Measurements from ENCODE around the gene RBPJ. TPM values are rescaled to one million over a fixed set of nuclear protein-coding genes. Genes with fewer than 3 reads are reported as not detected.

The RBPJ gene
- total RNA-seq, 2 experiments from 2014 or later: 171 to 180 TPM

DNA sequence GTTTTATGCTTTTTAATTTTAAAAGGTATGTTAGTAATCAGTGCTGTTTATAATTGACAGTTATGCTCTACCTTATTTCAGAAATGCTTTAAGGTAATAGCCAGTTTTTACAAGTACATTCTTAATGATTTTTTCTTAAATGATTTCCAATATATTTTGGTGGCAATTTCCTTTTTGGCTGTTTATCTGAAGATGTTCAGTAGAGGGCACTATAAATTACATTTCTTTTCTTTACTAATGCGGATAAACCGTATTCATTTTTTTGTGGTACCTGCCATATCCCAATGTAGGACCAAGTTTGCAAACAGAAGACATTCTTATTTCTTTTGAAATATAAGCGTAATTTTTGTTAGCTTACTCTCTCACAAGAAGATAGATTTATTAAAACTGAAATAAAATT is 104.0 kb downstream of the RBPJ start:
- intact Hi-C loops (cut with DNase I, micrococcal nuclease): no loop called here
- CTCF ChIA-PET: interaction anchor here (0.8 to 1.6 kb wide), 3 partner anchors 8 to 475 kb away, joined by 3 to 4 read pairs (median 3); no protein-coding TSS in a partner anchor
- DNase-seq (no peak), ATAC-seq (no peak)
- no peaks in the 10 kb centered on the region for H3K27me3 Mint-ChIP-seq
- POLR2A ChIA-PET: no interaction called here
- no peak overlapping the region for H3K4me3 Mint-ChIP-seq
- H3K9me3 Mint-ChIP-seq (ENCODE audit: low read depth): no peaks in the 10 kb centered on the region
- no peak overlapping the region for H3K27ac Mint-ChIP-seq
- peaks cover 55% of the 10 kb centered on the region for H3K36me3 Mint-ChIP-seq (ENCODE audit: low read depth)
- peaks cover 15% of the 10 kb centered on the region for H3K4me1 Mint-ChIP-seq

DNA sequence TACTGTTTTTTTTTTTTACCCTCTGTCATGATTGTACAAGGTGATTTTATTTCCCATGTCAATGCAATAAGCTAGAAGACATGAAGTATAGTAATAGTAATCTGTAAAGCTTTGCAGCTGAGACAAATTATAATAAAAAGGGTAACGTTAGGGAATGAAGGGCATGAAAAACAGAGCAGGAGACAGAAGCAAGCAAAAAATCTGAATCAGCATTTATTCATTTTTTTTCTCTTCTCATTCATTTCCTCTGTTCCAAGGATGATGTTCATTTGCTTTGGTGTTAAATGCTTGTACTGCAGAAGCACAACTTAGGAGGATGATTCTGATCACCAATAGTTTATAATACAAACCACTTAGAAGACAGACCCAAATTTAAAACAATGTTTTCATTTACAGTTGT is 105.1 kb downstream of the RBPJ start:
- ChIA-PET POLR2A (no interaction called here), CTCF (no interaction called here)
- Mint-ChIP-seq H3K4me3 (no peak overlapping the region), H3K4me1 (peaks cover 15% of the 10 kb centered on the region), H3K27ac (no peak overlapping the region), H3K9me3 (ENCODE audit: low read depth) (no peaks in the 10 kb centered on the region), H3K36me3 (ENCODE audit: low read depth) (peaks cover 57% of the 10 kb centered on the region), H3K27me3 (no peaks in the 10 kb centered on the region)
- no peak for DNase-seq
- ATAC-seq: no peak
- intact Hi-C loops (cut with DNase I, micrococcal nuclease): no loop called here

DNA sequence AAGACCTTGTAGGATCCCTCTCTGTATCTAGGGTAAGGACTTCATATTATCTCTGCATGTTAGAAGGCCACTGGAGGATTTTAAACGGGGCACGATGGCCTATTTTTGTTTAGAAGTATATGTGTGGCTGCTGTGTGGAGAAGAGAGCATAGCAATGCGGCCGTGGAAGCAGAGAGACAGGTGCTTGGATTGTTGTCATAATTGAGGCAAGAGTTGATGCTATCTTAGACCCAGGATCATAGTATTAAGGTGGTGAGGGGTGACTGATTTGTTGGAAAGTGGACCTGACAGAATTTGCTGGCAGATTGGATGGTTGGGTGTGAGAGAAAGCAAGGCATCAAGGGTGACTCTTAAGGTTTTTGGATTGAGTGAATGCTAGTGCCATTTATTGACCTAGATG is 106.1 kb downstream of the RBPJ start:
- intact Hi-C loops (cut with DNase I, micrococcal nuclease): no loop called here
- H3K36me3 Mint-ChIP-seq (ENCODE audit: low read depth): peaks cover 54% of the 10 kb centered on the region
- CTCF ChIA-PET: no interaction called here
- no peak for ATAC-seq
- no peak overlapping the region for H3K4me3 Mint-ChIP-seq
- DNase-seq: no peak
- H3K9me3 Mint-ChIP-seq (ENCODE audit: low read depth): no peaks in the 10 kb centered on the region
- peaks cover 15% of the 10 kb centered on the region for H3K4me1 Mint-ChIP-seq
- POLR2A ChIA-PET: no interaction called here
- H3K27me3 Mint-ChIP-seq: no peaks in the 10 kb centered on the region
- no peak overlapping the region for H3K27ac Mint-ChIP-seq

DNA sequence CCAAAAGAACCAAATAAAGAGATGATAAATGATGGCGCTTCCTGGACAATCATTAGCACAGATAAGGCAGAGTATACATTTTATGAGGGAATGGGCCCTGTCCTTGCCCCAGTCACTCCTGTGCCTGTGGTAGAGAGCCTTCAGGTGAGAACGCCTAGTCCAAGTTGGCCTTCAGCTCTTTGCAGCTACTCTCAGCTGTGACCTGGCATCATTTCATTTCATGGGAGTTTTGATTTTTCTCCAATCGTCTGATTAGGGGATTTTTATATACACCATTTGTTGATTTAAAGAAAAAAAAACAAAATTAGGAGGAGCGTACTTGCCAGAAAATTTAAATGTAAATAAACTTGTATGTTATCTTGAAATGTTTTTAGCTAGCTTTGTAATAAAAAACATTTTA is 109.1 kb downstream of the RBPJ start:
- Mint-ChIP-seq H3K27ac (no peak overlapping the region), H3K36me3 (ENCODE audit: low read depth) (peaks cover 54% of the 10 kb centered on the region), H3K27me3 (no peaks in the 10 kb centered on the region), H3K9me3 (ENCODE audit: low read depth) (no peaks in the 10 kb centered on the region), H3K4me1 (peaks cover 15% of the 10 kb centered on the region), H3K4me3 (no peak overlapping the region)
- POLR2A ChIA-PET: no interaction called here
- ATAC-seq: no peak
- CTCF ChIA-PET: interaction anchor here (0.6 to 1.2 kb wide), 3 partner anchors 19 to 221 kb away, joined by 3 to 6 read pairs (median 4); no protein-coding TSS in a partner anchor
- DNase-seq: no peak
- intact Hi-C loops (cut with DNase I, micrococcal nuclease): no loop called here

DNA sequence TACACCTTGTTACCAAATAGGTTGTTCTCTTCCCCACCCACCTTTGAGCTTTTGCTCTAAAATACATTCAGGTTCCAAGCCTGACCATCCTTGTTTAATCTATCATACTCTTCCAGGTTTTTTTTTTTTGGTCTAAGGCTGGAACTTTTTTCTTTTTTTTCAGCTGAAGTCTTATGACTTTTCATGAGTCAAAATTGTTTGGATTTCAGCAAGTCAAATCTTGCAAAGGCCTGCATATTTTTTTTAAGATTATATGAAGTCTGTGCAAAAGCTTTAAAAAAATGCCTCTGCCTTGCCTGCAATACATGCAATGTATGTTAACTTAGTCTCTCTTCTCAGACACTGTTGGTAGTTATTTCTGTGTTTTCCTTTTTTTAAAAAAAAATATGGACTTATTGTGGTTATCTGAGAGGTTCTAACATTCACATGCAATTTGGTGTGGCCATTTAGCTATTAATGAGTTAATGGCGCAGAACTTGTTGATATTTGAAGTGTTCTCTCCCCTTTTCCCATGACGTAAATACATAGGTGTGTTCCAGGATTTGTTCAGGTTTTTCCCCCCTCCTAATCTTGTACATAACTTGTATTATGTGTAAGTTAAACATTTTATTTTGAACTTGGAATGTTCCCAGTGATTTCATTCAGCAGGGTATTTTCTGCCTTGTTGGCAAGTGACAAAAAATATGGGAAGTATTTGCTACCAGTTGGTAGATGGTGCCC is 110.8 kb downstream of the RBPJ start:
- no peak for ATAC-seq
- ChIA-PET POLR2A (no interaction called here), CTCF (interaction anchor here (0.6 to 0.7 kb wide), 3 partner anchors 177 to 331 kb away, joined by 3 read pairs; no protein-coding TSS in a partner anchor)
- Mint-ChIP-seq H3K36me3 (ENCODE audit: low read depth) (peaks cover 49% of the 10 kb centered on the region), H3K27ac (no peak overlapping the region), H3K4me3 (no peak overlapping the region), H3K4me1 (peaks cover 10% of the 10 kb centered on the region), H3K9me3 (ENCODE audit: low read depth) (no peaks in the 10 kb centered on the region), H3K27me3 (no peaks in the 10 kb centered on the region)
- intact Hi-C loops (cut with DNase I, micrococcal nuclease): no loop called here
- no peak for DNase-seq

DNA sequence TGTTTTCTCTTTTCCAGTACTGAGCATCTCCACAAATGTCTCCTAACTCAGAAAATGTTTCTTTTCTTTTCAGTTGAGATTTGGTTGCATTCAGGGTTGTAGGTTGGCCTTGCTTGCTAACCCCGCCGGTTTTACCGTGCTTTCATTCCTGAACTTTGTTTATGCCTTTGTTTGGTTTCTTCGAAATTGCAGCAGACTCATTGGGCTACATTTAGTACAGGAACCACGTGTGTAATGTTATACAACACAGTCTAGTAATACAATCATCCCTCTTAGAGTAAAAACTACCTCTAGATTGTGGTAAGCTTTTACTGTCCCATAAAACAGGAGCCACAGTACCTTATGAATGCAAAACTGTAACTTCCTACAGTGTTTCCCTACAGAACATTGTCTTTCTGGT is 111.6 kb downstream of the RBPJ start:
- peaks cover 43% of the 10 kb centered on the region for H3K36me3 Mint-ChIP-seq (ENCODE audit: low read depth)
- POLR2A ChIA-PET: no interaction called here

DNA sequence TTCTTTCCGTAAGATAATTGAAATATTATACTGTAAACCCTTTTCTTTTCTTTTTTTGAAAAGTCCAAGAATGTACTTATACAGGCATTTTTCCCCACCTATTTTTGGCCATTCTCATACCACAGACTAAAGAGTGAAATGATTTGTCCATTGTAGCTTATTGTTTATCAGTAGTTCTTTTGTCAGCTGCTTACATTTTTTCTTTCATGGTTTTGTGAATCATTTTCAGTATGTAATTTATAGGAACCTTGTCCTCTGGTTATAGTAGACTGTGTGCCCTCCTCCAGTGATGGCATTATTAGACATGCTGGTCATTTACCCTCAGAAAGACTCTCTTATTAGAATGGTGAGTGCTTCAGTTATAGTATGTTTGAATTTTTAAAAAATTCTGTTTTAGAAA is 112.7 kb downstream of the RBPJ start:
- ATAC-seq (no peak), DNase-seq (no peak)
- H3K27me3 Mint-ChIP-seq: no peaks in the 10 kb centered on the region
- H3K36me3 Mint-ChIP-seq (ENCODE audit: low read depth): peaks cover 40% of the 10 kb centered on the region
- ChIA-PET CTCF (no interaction called here), POLR2A (no interaction called here)
- H3K27ac Mint-ChIP-seq: no peak overlapping the region
- no peak overlapping the region for H3K4me3 Mint-ChIP-seq
- H3K4me1 Mint-ChIP-seq: no peaks in the 10 kb centered on the region
- intact Hi-C loops (cut with DNase I, micrococcal nuclease): no loop called here
- no peaks in the 10 kb centered on the region for H3K9me3 Mint-ChIP-seq (ENCODE audit: low read depth)

More for the DNA sequence above, 111.6 kb downstream of the RBPJ start:
- DNase-seq: no peak
- no peak for ATAC-seq
- Mint-ChIP-seq H3K4me3 (no peak overlapping the region), H3K27ac (no peak overlapping the region), H3K9me3 (ENCODE audit: low read depth) (no peaks in the 10 kb centered on the region), H3K27me3 (no peaks in the 10 kb centered on the region), H3K4me1 (peaks cover 2% of the 10 kb centered on the region)
- intact Hi-C loops (cut with DNase I, micrococcal nuclease): no loop called here
- CTCF ChIA-PET: no interaction called here

DNA sequence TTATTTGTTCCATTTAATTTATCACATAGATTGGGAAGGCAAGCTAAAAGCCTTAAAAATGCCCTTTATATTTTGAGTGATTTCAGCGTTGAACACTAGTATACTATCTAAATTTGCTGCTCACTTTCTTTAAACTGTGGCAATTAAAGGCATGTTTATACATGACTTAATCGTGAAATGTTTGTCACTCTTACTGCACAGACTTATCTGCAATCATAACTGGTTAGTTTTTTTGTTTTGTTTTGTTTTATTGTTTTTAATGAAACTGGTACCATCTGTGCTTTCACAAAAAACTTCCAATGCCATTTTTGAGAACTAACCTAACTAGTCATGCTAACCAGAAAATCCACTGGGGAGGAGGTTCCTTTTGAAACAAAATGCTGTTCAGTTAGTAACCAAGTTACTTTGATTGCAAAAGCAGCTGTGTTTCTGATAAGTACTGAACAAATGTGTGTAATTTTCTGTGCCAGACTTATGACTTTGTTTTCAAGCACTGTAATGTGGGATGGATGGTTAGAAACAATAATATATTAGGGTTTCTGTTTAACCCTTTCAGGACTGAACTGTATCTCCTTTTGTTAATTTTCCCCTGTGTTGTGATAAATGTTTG is 113.3 kb downstream of the RBPJ start:
- H3K36me3 Mint-ChIP-seq (ENCODE audit: low read depth): peaks cover 39% of the 10 kb centered on the region
- H3K27me3 Mint-ChIP-seq: no peaks in the 10 kb centered on the region
- DNase-seq: no peak
- CTCF ChIA-PET: interaction anchor here (0.6 kb wide), 1 partner anchor 141 kb away, joined by 4 read pairs; no protein-coding TSS in a partner anchor
- H3K4me3 Mint-ChIP-seq: no peak overlapping the region
- no peaks in the 10 kb centered on the region for H3K9me3 Mint-ChIP-seq (ENCODE audit: low read depth)
- H3K27ac Mint-ChIP-seq: peak overlapping the region; percentile 33
- POLR2A ChIA-PET: no interaction called here
- intact Hi-C loops (cut with DNase I, micrococcal nuclease): no loop called here
- no peak for ATAC-seq
- no peaks in the 10 kb centered on the region for H3K4me1 Mint-ChIP-seq

DNA sequence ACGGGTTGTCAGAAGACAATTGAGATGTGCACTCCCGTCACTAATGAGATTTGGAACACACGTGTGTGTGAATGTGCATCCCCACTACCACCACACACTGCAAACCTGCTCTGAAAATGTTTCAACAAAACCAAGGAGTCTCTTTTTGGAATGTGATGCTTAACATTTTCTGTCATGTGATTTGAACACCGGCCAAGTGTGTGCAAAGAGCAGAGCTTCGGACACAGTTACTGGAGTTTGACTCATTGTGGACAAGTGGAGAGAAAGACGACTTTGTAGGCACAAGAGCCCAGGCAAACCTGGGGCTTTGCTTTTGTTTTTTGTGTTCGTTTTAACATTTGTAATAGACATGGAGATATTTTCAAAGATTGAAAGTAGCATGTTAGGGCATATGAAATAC is 120.3 kb downstream of the RBPJ start:
- no peaks in the 10 kb centered on the region for H3K27me3 Mint-ChIP-seq
- ChIA-PET CTCF (interaction anchor here (0.6 kb wide), 1 partner anchor 104 kb away, joined by 6 read pairs; no protein-coding TSS in a partner anchor), POLR2A (no interaction called here)
- H3K27ac Mint-ChIP-seq: no peak overlapping the region
- peaks cover 6% of the 10 kb centered on the region for H3K36me3 Mint-ChIP-seq (ENCODE audit: low read depth)
- ATAC-seq (no peak), DNase-seq (no peak)
- no peaks in the 10 kb centered on the region for H3K4me1 Mint-ChIP-seq
- no peak overlapping the region for H3K4me3 Mint-ChIP-seq
- intact Hi-C loops (cut with DNase I, micrococcal nuclease): no loop called here
- H3K9me3 Mint-ChIP-seq (ENCODE audit: low read depth): peaks cover 5% of the 10 kb centered on the region

DNA sequence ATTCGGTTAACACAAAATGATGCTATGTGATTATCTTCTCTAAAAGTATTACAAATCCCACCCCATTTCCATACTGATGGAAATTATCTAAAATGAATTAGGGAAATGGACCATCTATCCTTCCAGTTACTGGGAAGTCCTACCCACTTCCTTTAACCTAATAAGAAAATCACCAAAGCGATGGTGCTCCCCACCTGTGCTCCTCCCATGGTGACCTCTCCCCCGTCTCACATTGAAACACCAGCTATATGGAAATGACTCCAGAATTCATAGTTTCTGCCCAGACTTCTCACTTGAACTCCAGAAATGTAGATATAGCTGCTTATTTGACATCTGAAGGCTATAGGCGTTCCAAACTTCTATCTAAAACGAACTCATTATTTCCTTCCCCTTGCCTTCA is 121.0 kb downstream of the RBPJ start:
- CTCF ChIA-PET: interaction anchor here (0.6 kb wide), 1 partner anchor 105 kb away, joined by 6 read pairs; no protein-coding TSS in a partner anchor
- Mint-ChIP-seq H3K27me3 (peaks cover 4% of the 10 kb centered on the region), H3K27ac (no peak overlapping the region), H3K4me1 (no peaks in the 10 kb centered on the region), H3K4me3 (no peak overlapping the region), H3K36me3 (ENCODE audit: low read depth) (peaks cover under 1% of the 10 kb centered on the region), H3K9me3 (ENCODE audit: low read depth) (peaks cover 5% of the 10 kb centered on the region)
- ATAC-seq: no peak
- DNase-seq: no peak
- POLR2A ChIA-PET: no interaction called here
- intact Hi-C loops (cut with DNase I, micrococcal nuclease): no loop called here

DNA sequence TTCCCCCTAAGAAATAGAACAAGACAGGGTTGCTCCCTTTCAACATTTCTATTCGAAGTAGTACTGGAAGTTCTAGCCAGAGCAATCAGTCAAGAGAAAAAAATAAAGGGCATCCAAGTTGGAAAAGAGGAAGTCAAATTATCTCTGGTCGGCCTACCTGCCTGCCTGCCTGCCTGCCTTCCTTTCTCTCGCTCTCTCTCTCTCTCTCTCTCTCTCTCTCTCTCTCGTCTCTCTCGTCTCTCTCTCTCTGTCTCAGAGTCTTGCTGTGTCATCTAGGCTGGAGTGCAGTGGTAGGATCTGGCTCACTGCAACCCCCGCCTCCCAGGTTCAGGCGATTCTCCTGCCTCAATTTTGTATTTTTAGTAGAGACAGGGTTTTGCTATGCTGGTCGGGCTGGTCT is 126.6 kb downstream of the RBPJ start:
- Mint-ChIP-seq H3K9me3 (ENCODE audit: low read depth) (peaks cover 5% of the 10 kb centered on the region), H3K4me3 (no peak overlapping the region), H3K36me3 (ENCODE audit: low read depth) (no peaks in the 10 kb centered on the region), H3K27ac (no peak overlapping the region), H3K4me1 (no peaks in the 10 kb centered on the region), H3K27me3 (peaks cover 4% of the 10 kb centered on the region)
- DNase-seq (no peak), ATAC-seq (no peak)
- intact Hi-C loops (cut with DNase I, micrococcal nuclease): no loop called here
- POLR2A ChIA-PET: no interaction called here
- CTCF ChIA-PET: no interaction called here

DNA sequence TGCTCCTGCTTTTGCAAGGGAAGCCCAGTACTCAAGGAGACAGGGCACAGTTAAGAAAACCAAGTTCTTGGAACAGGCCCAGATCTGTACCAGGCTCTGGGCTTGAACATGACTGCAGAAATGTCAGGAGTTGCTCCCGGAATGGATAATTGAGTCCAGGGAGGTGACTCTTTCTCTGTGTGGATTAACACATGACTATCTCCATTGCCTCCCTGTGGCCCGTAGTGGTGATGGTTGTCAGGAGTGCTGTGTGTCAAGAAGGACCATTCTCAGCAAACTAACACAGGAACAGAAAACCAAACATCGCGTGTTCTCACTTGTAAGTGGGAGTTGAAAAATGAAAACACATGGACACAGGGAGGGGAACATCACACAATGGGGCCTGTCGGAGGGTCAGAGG is 129.6 kb downstream of the RBPJ start:
- POLR2A ChIA-PET: interaction anchor here (0.8 kb wide), 1 partner anchor 297 kb away, joined by 4 read pairs; no protein-coding TSS in a partner anchor
- CTCF ChIA-PET: interaction anchor here (0.7 kb wide), 1 partner anchor 93 kb away, joined by 3 read pairs; no protein-coding TSS in a partner anchor
- no peaks in the 10 kb centered on the region for H3K36me3 Mint-ChIP-seq (ENCODE audit: low read depth)
- ATAC-seq (no peak), DNase-seq (no peak)
- H3K9me3 Mint-ChIP-seq (ENCODE audit: low read depth): no peaks in the 10 kb centered on the region
- intact Hi-C loops (cut with DNase I, micrococcal nuclease): no loop called here
- no peak overlapping the region for H3K27ac Mint-ChIP-seq
- peaks cover 4% of the 10 kb centered on the region for H3K27me3 Mint-ChIP-seq
- no peaks in the 10 kb centered on the region for H3K4me1 Mint-ChIP-seq
- H3K4me3 Mint-ChIP-seq: no peak overlapping the region
